Tibial artery (tissue), 4 donors: ENCODE measurements around the gene MYCN.
"Not testable (repeated sequence)": the region's sequence is repeated elsewhere in the genome, so short reads cannot be mapped to it uniquely, and the experiment has no call there.

Experiments
- DNase-seq, 2 donors: peaks; one replicate each; pipeline ENCODE4 v3.0.0-alpha.2; 2019
- H3K27ac ChIP-seq, 2 donors: fragments of 200-600 bp; sonication (generic) in 1 of 2; 1 replicate in 1 of 2; 2 replicates in 1 of 2; pipeline ENCODE4 v1.5.1; 2018 to 2019; ENCODE audit warnings: mild to moderate bottlenecking in 1 of 2
- H3K27me3 ChIP-seq, 2 donors: fragments of 200-600 bp; sonication (generic) in 1 of 2; one replicate each; pipeline versions ENCODE4 v1.5.1 to v1.6.0; 2016 to 2019
- H3K36me3 ChIP-seq, 3 donors: fragments of 200-600 bp; sonication (generic) in 2 of 3; one replicate each; pipeline ENCODE4 v1.5.1; 2016 to 2019; ENCODE audit warnings: mild to moderate bottlenecking in 2 of 3
- H3K4me1 ChIP-seq, 4 donors: fragments of 200-600 bp; sonication (generic) in 2 of 4; 1 replicate in 3 of 4; 2 replicates in 1 of 4; pipeline ENCODE4 v1.5.1; 2016 to 2019
- H3K4me3 ChIP-seq, 2 donors: fragments of 200-600 bp; sonication (generic) in 1 of 2; 1 replicate in 1 of 2; 2 replicates in 1 of 2; pipeline ENCODE4 v1.5.1; 2018 to 2019; ENCODE audit warnings: mild to moderate bottlenecking in 2 of 2
- H3K9me3 ChIP-seq, 3 donors: fragments of 200-600 bp; sonication (generic) in 1 of 3; one replicate each; pipeline ENCODE4 v1.5.1; 2016 to 2019
- CTCF ChIP-seq, 2 experiments: fragments of 200-600 bp in 1 of 2; fragments of 450-650 bp in 1 of 2; IDR thresholded peaks; one replicate each; pipeline ENCODE4 v1.5.1; 2017 to 2019; ENCODE audit warnings: antibody characterized with exemption in 2 of 2, mild to moderate bottlenecking in 1 of 2, moderate library complexity in 1 of 2
- intact Hi-C: fragments of 100-400 bp; cut with DNase I; formaldehyde crosslinking; loops from one replicate; pipeline ENCODE4 v1.15.0; 2023; ENCODE audit warnings: low total_unique reads

The MYCN gene

GRCh38 chr2:15899327-15899612 lies 41.1 kb upstream of the MYCN start:
- no peak for DNase-seq
- no peak overlapping the region for H3K4me3 ChIP-seq
- no peak overlapping the region for H3K27ac ChIP-seq
- H3K9me3 ChIP-seq: peaks cover 0 to 8% (median 0%) of the 10 kb centered on the region in 3 donors
- H3K27me3 ChIP-seq: no peaks in the 10 kb centered on the region
- no peak for TF ChIP-seq CTCF (IDR thresholded peaks at IDR 0.05)
- intact Hi-C loops: no loop called here
- no peaks in the 10 kb centered on the region for H3K36me3 ChIP-seq
- no peaks in the 10 kb centered on the region for H3K4me1 ChIP-seq

GRCh38 chr2:15899751-15900493 lies 40.4 kb upstream of the MYCN start:
- no peak for DNase-seq
- no peak for TF ChIP-seq CTCF (IDR thresholded peaks at IDR 0.05)
- Histone ChIP-seq H3K36me3 (no peaks in the 10 kb centered on the region), H3K4me1 (no peaks in the 10 kb centered on the region), H3K27me3 (no peaks in the 10 kb centered on the region), H3K9me3 (peaks cover 0 to 8% (median 0%) of the 10 kb centered on the region in 3 donors), H3K4me3 (no peak overlapping the region), H3K27ac (no peak overlapping the region)
- intact Hi-C loops: no loop called here

- no peaks in the 10 kb centered on the region for H3K27me3 ChIP-seq
- H3K36me3 ChIP-seq: no peaks in the 10 kb centered on the region
- TF ChIP-seq CTCF (IDR thresholded peaks at IDR 0.05): no peak
- H3K4me3 ChIP-seq: no peak overlapping the region
- no peak overlapping the region for H3K27ac ChIP-seq
- H3K9me3 ChIP-seq: peaks cover 0 to 8% (median 0%) of the 10 kb centered on the region in 3 donors
- no peaks in the 10 kb centered on the region for H3K4me1 ChIP-seq
- no peak for DNase-seq
- intact Hi-C loops: no loop called here
Observed at GRCh38 chr2:15901095-15901807, 39.1 kb upstream of the MYCN start.

- Histone ChIP-seq H3K36me3 (no peaks in the 10 kb centered on the region), H3K27me3 (no peaks in the 10 kb centered on the region), H3K4me3 (no peak overlapping the region), H3K4me1 (no peaks in the 10 kb centered on the region), H3K9me3 (peaks cover 0 to 6% (median 0%) of the 10 kb centered on the region in 3 donors), H3K27ac (no peak overlapping the region)
- DNase-seq: no peak
- no peak for TF ChIP-seq CTCF (IDR thresholded peaks at IDR 0.05)
- intact Hi-C loops: no loop called here
Observed at GRCh38 chr2:15901808-15902130, 38.6 kb upstream of the MYCN start.

- H3K27ac ChIP-seq, DNase-seq, H3K4me3 ChIP-seq, H3K9me3 ChIP-seq, intact Hi-C loops, H3K4me1 ChIP-seq, H3K36me3 ChIP-seq, H3K27me3 ChIP-seq: not testable (repeated sequence)
Observed at GRCh38 chr2:15903910-15904309, 36.4 kb upstream of the MYCN start.

- intact Hi-C loops: no loop called here
- H3K4me3 ChIP-seq: no peak overlapping the region
Observed at GRCh38 chr2:15905267-15905645, 35.1 kb upstream of the MYCN start.

More at GRCh38 chr2:15905267-15905645, 35.1 kb upstream of the MYCN start:
- Histone ChIP-seq H3K9me3 (no peaks in the 10 kb centered on the region), H3K4me1 (no peaks in the 10 kb centered on the region), H3K27me3 (no peaks in the 10 kb centered on the region), H3K27ac (no peak overlapping the region), H3K36me3 (no peaks in the 10 kb centered on the region)
- DNase-seq: no peak
- TF ChIP-seq CTCF (IDR thresholded peaks at IDR 0.05): no peak
